Measurements from ENCODE around the gene C3. TPM values are rescaled to one million over a fixed set of nuclear protein-coding genes. Genes with fewer than 3 reads are reported as not detected.

Gene C3
- total RNA-seq, 1 experiment from 2014 or later, result 7.0 TPM

GRCh38 chr19:6709549-6709948 lies 10.9 kb downstream of the C3 start:
- H3K9me3 ChIP-seq (ENCODE audit: control insufficient read depth in 1 of 2, insufficient read depth in 1 of 2, low read depth in 1 of 2, low read length in 2 of 2), result no peaks in the 10 kb centered on the region
- no peak overlapping the region for H2AFZ ChIP-seq (ENCODE audit: low read depth, low read length, poor library complexity, severe bottlenecking)
- no peak overlapping the region for H3K9ac ChIP-seq (ENCODE audit: low read length)
- H3K4me3 ChIP-seq (replicated peaks in 1 of 2; ENCODE audit: low read depth in 1 of 2, low read length in 2 of 2), result no peak overlapping the region
- DNase-seq (ENCODE audit: low read depth, low spot score) (no peak), ATAC-seq (no peak)
- no TSS peak for BruUV-seq (replicated peaks)
- H3K27me3 ChIP-seq (ENCODE audit: insufficient read depth, low read length), result no peaks in the 10 kb centered on the region; the same call in 1 of the 2 replicates
- no peak for TF ChIP-seq ATF3 (IDR thresholded peaks at IDR 0.05)
- TF ChIP-seq ZBTB33 (IDR thresholded peaks at IDR 0.05; ENCODE audit: extremely low read depth, insufficient replicate concordance, low read length), result no peak
- no peak for TF ChIP-seq JUND (IDR thresholded peaks at IDR 0.05)
- TF ChIP-seq MAX (IDR thresholded peaks at IDR 0.05), result no peak
- TF ChIP-seq CTCF (IDR thresholded peaks at IDR 0.05 in 2 of 3, conservative IDR thresholded peaks at IDR 0.05 in 1 of 3; ENCODE audit: borderline replicate concordance in 1 of 3, insufficient read depth in 1 of 3, low read depth in 2 of 3, low read length in 2 of 3), result no peak
- TF ChIP-seq POLR2A (IDR thresholded peaks at IDR 0.05; ENCODE audit: borderline replicate concordance, extremely low read depth, insufficient read depth, insufficient read length), result no peak
- no peak for TF ChIP-seq ELF1 (IDR thresholded peaks at IDR 0.05; ENCODE audit: borderline replicate concordance, low read depth)
- no peak for TF ChIP-seq SIN3A (IDR thresholded peaks at IDR 0.05; ENCODE audit: low read depth)
- no peak for TF ChIP-seq ZFX (IDR thresholded peaks at IDR 0.05)
- TF ChIP-seq SRF (IDR thresholded peaks at IDR 0.05; ENCODE audit: low read depth), result no peak
- TF ChIP-seq POLR2AphosphoS5 (IDR thresholded peaks at IDR 0.05; ENCODE audit: low read depth, low read length), result no peak
- no peak for TF ChIP-seq CBX3 (IDR thresholded peaks at IDR 0.05; ENCODE audit: low read depth)
- no peak for TF ChIP-seq REST (IDR thresholded peaks at IDR 0.05; ENCODE audit: low read depth)
- no peak for TF ChIP-seq YY1 (IDR thresholded peaks at IDR 0.05; ENCODE audit: extremely low read depth, insufficient replicate concordance, low read depth, low read length)
- no peak for TF ChIP-seq EZH2phosphoT487 (IDR thresholded peaks at IDR 0.05; ENCODE audit: borderline replicate concordance)
- TF ChIP-seq EGR1 (IDR thresholded peaks at IDR 0.05; ENCODE audit: low read depth), result no peak
- no peak for TF ChIP-seq FOSL1 (IDR thresholded peaks at IDR 0.05; ENCODE audit: low read depth)
- no peak for TF ChIP-seq RAD21 (IDR thresholded peaks at IDR 0.05; ENCODE audit: low read depth)
- no peak for TF ChIP-seq EZH2 (IDR thresholded peaks at IDR 0.05)
- TF ChIP-seq ZNF274 (IDR thresholded peaks at IDR 0.05; ENCODE audit: low read depth, low read length), result no peak
- no peaks in the 10 kb centered on the region for H3K4me1 ChIP-seq (ENCODE audit: control insufficient read depth in 1 of 2, insufficient read depth in 2 of 2, low read length in 2 of 2)
- intact Hi-C loops (cut with micrococcal nuclease), result no loop called here
- POLR2A ChIA-PET, result no interaction called here
- no peaks in the 10 kb centered on the region for H4K20me1 ChIP-seq (ENCODE audit: insufficient read depth)
- no peak overlapping the region for H3K4me2 ChIP-seq (ENCODE audit: low read length)
- RAD21 ChIA-PET (ENCODE audit: low non-redundant PET in 1 of 2, low total read pairs in 2 of 2, uncharacterized antibody in 2 of 2, unreplicated experiment in 2 of 2), result no interaction called here
- no peaks in the 10 kb centered on the region for H3K9me2 ChIP-seq (ENCODE audit: insufficient read depth)
- H3K36me3 ChIP-seq (ENCODE audit: control insufficient read depth in 1 of 2, insufficient read depth in 2 of 2, low read length in 2 of 2), result no peaks in the 10 kb centered on the region
- no peak overlapping the region for H3K27ac ChIP-seq (ENCODE audit: low read depth, low read length)
- CTCF ChIA-PET, result no interaction called here
- no peaks in the 10 kb centered on the region for H3K79me2 ChIP-seq (ENCODE audit: insufficient read depth, low read length)
